Keratinocyte (primary cell): ENCODE results near the gene GOT1. TPM values are rescaled to one million over a fixed set of nuclear protein-coding genes. Genes with fewer than 3 reads are reported as not detected.
A peak's percentile ranks its signal among the peaks of the same experiment; 100 is the strongest.

Experiments
- DNase-seq: peaks from one replicate; pipeline ENCODE4 v3.0.0-alpha.2; 2011; ENCODE audit warnings: low read depth, missing footprints, low spot score
- FAIRE-seq: peaks from 2 replicates; lab custom pipeline; 2011; peaks lifted over from hg19 to GRCh38; lab: Jason Lieb, UNC
- H2AFZ ChIP-seq: 2 replicates; pipeline ENCODE4 v1.6.0; 2012; ENCODE audit warnings: low read length, control low read depth, inconsistent platforms; ENCODE audit not compliant: control insufficient read depth
- H3K27ac ChIP-seq: 2 replicates; pipeline ENCODE4 v1.5.1; 2011; ENCODE audit warnings: low read length; ENCODE audit not compliant: control insufficient read depth, insufficient read depth
- H3K27me3 ChIP-seq: 3 replicates; pipeline ENCODE4 v1.6.0; 2011; ENCODE audit warnings: low read length; ENCODE audit not compliant: control insufficient read depth, insufficient read depth; ENCODE audit errors: extremely low read depth
- H3K36me3 ChIP-seq, 2 experiments: 2 replicates in 1 of 2; 3 replicates in 1 of 2; pipeline ENCODE4 v1.5.1; 2011; ENCODE audit warnings: low read length in 2 of 2, mild to moderate bottlenecking in 1 of 2; ENCODE audit not compliant: control insufficient read depth in 2 of 2, insufficient read depth in 2 of 2; ENCODE audit errors: extremely low read depth in 1 of 2
- H3K4me1 ChIP-seq: 3 replicates; pipeline ENCODE4 v1.5.1; 2011; ENCODE audit warnings: low read length; ENCODE audit not compliant: control insufficient read depth, insufficient read depth; ENCODE audit errors: extremely low read depth
- H3K4me2 ChIP-seq: 3 replicates; pipeline ENCODE4 v1.6.0; 2011; ENCODE audit warnings: low read depth, low read length; ENCODE audit not compliant: control insufficient read depth, insufficient read depth; ENCODE audit errors: extremely low read depth
- H3K4me3 ChIP-seq, 3 experiments: fragments of 200-600 bp in 1 of 3; sonication (generic) in 1 of 3; 2 replicates in 2 of 3; 3 replicates in 1 of 3; pipeline ENCODE4 v1.5.1; 2011 to 2016; ENCODE audit warnings: low read length in 3 of 3, mild to moderate bottlenecking in 3 of 3, control low read depth in 2 of 3, inconsistent platforms in 1 of 3, low read depth in 1 of 3, mixed read lengths in 1 of 3, mixed run types in 1 of 3, moderate library complexity in 1 of 3; ENCODE audit not compliant: control insufficient read depth in 2 of 3, insufficient read depth in 2 of 3; ENCODE audit errors: extremely low read depth in 1 of 3
- H3K79me2 ChIP-seq: 2 replicates; pipeline ENCODE4 v1.6.0; 2012; ENCODE audit warnings: low read length; ENCODE audit not compliant: control insufficient read depth, insufficient read depth
- H3K9ac ChIP-seq: 3 replicates; pipeline ENCODE4 v1.6.0; 2011; ENCODE audit warnings: low read length; ENCODE audit not compliant: control insufficient read depth, insufficient read depth; ENCODE audit errors: extremely low read depth
- H3K9me1 ChIP-seq: 3 replicates; pipeline ENCODE4 v1.6.0; 2011; ENCODE audit warnings: low read length; ENCODE audit not compliant: control insufficient read depth, insufficient read depth; ENCODE audit errors: extremely low read depth
- H3K9me3 ChIP-seq: 2 replicates; pipeline ENCODE4 v1.5.1; 2012; ENCODE audit warnings: low read depth, low read length; ENCODE audit not compliant: control insufficient read depth
- H4K20me1 ChIP-seq: 3 replicates; pipeline ENCODE4 v1.6.0; 2011; ENCODE audit warnings: low read length; ENCODE audit not compliant: control insufficient read depth, insufficient read depth; ENCODE audit errors: extremely low read depth
- EZH2 ChIP-seq: IDR thresholded peaks from one replicate; pipeline ENCODE4 v1.6.1; 2012; ENCODE audit warnings: inconsistent platforms, mild to moderate bottlenecking, low read length, moderate library complexity
- dilution Hi-C: fragments of 300-500 bp; cut with MboI; formaldehyde crosslinking; loops from one replicate; pipeline ENCODE4 v1.7.0; 2020; ENCODE audit warnings: low sequenced_read_pairs; ENCODE audit not compliant: extremely low pct_ligation_motif_present
- polyA minus RNA-seq, 3 experiments: library from RNA; depleted of rRNA, polyadenylated mRNA; stranded (reverse); fragments of >200 nt; gene quantifications; 1 replicate in 1 of 3; 2 replicates in 1 of 3; 3 replicates in 1 of 3; pipeline ENCODE4 v1.2.3, GENCODE V29; 2011
- polyA plus RNA-seq, 5 experiments: library from polyadenylated mRNA; depleted of rRNA in 3 of 5; stranded (reverse) in 3 of 5; stranded (forward) in 1 of 5; unstranded in 1 of 5; fragments of >200 nt; gene quantifications; 1 replicate in 1 of 5; 2 replicates in 3 of 5; 3 replicates in 1 of 5; pipeline versions ENCODE4 v1.2.1 to v1.2.3, GENCODE V29; 2011 to 2012; ENCODE audit warnings: missing spikeins in 2 of 5, low read depth in 1 of 5, low replicate concordance in 1 of 5
- TF ChIP-seq, protein P1 (sequence below), 3 experiments: IDR thresholded peaks in 1 of 3; conservative IDR thresholded peaks in 1 of 3; optimal IDR thresholded peaks in 1 of 3; 2 replicates in 2 of 3; 3 replicates in 1 of 3; pipeline versions ENCODE3 to v1.5.1; 2011; ENCODE audit warnings: low read length in 3 of 3, mild to moderate bottlenecking in 3 of 3, moderate library complexity in 2 of 3, control low read depth in 1 of 3, inconsistent platforms in 1 of 3; ENCODE audit not compliant: insufficient read depth in 2 of 3; ENCODE audit errors: extremely low read depth in 1 of 3

Gene GOT1
- polyA plus RNA-seq (27.0 to 33.3 TPM (median 30.9 TPM) in 3 replicates), polyA minus RNA-seq (21.7 to 25.8 TPM (median 24.0 TPM) in 3 replicates)
- polyA plus RNA-seq (2011; ENCODE audit: low read depth), result 25.9 TPM
- 21.4 and 34.2 TPM in 2 replicates for polyA plus RNA-seq (2011; cell fraction: cytosol; rRNA removed)
- 30.0 and 37.8 TPM in 2 replicates for polyA plus RNA-seq (2011; cell fraction: nucleus; rRNA removed)
- polyA plus RNA-seq (2012; ENCODE audit: low replicate concordance), result 28.3 and 48.5 TPM in 2 replicates
- polyA minus RNA-seq (2011; cell fraction: cytosol; rRNA and poly(A)+ RNA removed), result 16.3 TPM
- 14.7 and 16.8 TPM in 2 replicates for polyA minus RNA-seq (2011; cell fraction: nucleus; rRNA and poly(A)+ RNA removed)

GRCh38 chr10:99430451-99431189 is at the start of gene GOT1:
Gene GOT1 (minus strand): TSS chr10:99430624. CDS start chr10:99430565, 59 bp downstream.
- TF ChIP-seq EZH2, result no peak
- TF ChIP-seq, protein P1, sequence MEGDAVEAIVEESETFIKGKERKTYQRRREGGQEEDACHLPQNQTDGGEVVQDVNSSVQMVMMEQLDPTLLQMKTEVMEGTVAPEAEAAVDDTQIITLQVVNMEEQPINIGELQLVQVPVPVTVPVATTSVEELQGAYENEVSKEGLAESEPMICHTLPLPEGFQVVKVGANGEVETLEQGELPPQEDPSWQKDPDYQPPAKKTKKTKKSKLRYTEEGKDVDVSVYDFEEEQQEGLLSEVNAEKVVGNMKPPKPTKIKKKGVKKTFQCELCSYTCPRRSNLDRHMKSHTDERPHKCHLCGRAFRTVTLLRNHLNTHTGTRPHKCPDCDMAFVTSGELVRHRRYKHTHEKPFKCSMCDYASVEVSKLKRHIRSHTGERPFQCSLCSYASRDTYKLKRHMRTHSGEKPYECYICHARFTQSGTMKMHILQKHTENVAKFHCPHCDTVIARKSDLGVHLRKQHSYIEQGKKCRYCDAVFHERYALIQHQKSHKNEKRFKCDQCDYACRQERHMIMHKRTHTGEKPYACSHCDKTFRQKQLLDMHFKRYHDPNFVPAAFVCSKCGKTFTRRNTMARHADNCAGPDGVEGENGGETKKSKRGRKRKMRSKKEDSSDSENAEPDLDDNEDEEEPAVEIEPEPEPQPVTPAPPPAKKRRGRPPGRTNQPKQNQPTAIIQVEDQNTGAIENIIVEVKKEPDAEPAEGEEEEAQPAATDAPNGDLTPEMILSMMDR (optimal IDR thresholded peaks at IDR 0.05 in 1 of 3, IDR thresholded peaks at IDR 0.05 in 1 of 3, conservative IDR thresholded peaks at IDR 0.05 in 1 of 3; ENCODE audit: extremely low read depth in 1 of 3, insufficient read depth in 2 of 3, low read length in 3 of 3), result no peak
- Histone ChIP-seq H3K9ac (peak within 1 kb of the TSS; percentile 92), H3K4me2 (peak within 1 kb of the TSS; percentile 96), H3K9me1 (no peaks in the 10 kb centered on the region), H3K36me3 (peaks cover 4 to 5% of the 10 kb centered on the region in 2 experiments), H3K79me2 (peaks cover 46% of the 10 kb centered on the region), H3K4me1 (peaks cover 5% of the 10 kb centered on the region), H4K20me1 (peaks cover 2% of the 10 kb centered on the region), H3K27me3 (no peaks in the 10 kb centered on the region), H3K4me3 (peak within 1 kb of the TSS; percentile 90 to 99 (median 94)), H3K27ac (peak within 1 kb of the TSS; percentile 91), H2AFZ (peak within 1 kb of the TSS; percentile 88), H3K9me3 (no peaks in the 10 kb centered on the region)
- dilution Hi-C loops, result loop anchor here (25.0 kb wide), 1 partner anchor 182 kb away; the partner anchor contains the start of gene SLC25A28
- DNase-seq, result peak; percentile 79
- FAIRE-seq, result peak; percentile 80

- H3K36me3 ChIP-seq, result no peaks in the 10 kb centered on the region
- no peak overlapping the region for H2AFZ ChIP-seq
- no peaks in the 10 kb centered on the region for H3K4me1 ChIP-seq
- TF ChIP-seq, protein P1 (optimal IDR thresholded peaks at IDR 0.05 in 1 of 3, IDR thresholded peaks at IDR 0.05 in 1 of 3, conservative IDR thresholded peaks at IDR 0.05 in 1 of 3; ENCODE audit: extremely low read depth in 1 of 3, insufficient read depth in 2 of 3, low read length in 3 of 3), result no peak
- TF ChIP-seq EZH2, result no peak
- no peaks in the 10 kb centered on the region for H4K20me1 ChIP-seq
- no peaks in the 10 kb centered on the region for H3K9me3 ChIP-seq
- H3K4me2 ChIP-seq, result no peak overlapping the region
- no peaks in the 10 kb centered on the region for H3K9me1 ChIP-seq
- FAIRE-seq (no peak), DNase-seq (no peak)
- H3K27ac ChIP-seq, result no peak overlapping the region
- no peaks in the 10 kb centered on the region for H3K79me2 ChIP-seq
- dilution Hi-C loops, result no loop called here
- H3K4me3 ChIP-seq, result no peak overlapping the region
- H3K9ac ChIP-seq, result no peak overlapping the region
- H3K27me3 ChIP-seq, result peaks cover 6% of the 10 kb centered on the region
Observed at GRCh38 chr10:99470327-99470726, 39.9 kb upstream of the GOT1 start.
